GM13976 (cell line): ENCODE measurements around the gene AK1.
"Not testable (repeated sequence)": the region's sequence is repeated elsewhere in the genome, so short reads cannot be mapped to it uniquely, and the experiment has no call there.

Experiments
- DNase-seq: peaks from one replicate; pipeline ENCODE4 v3.0.0; 2012; ENCODE audit warnings: low spot score
- in situ Hi-C: fragments of 300-500 bp; cut with MboI; formaldehyde crosslinking; loops from one replicate; pipeline ENCODE4 v1.12.0; 2022; ENCODE audit warnings: low sequenced_read_pairs, mixed read lengths, inconsistent platforms; ENCODE audit not compliant: unreplicated experiment
- TF ChIP-seq, protein P1 (sequence below): IDR thresholded peaks from 2 replicates; pipeline ENCODE4 v1.5.1; 2012; ENCODE audit warnings: borderline replicate concordance, mild to moderate bottlenecking; ENCODE audit not compliant: insufficient read depth; ENCODE audit errors: extremely low read depth, missing control alignments, control extremely low read depth

AK1 gene

GRCh38 chr9:127885508-127886281 lies 8.2 kb upstream of the AK1 start:
- TF ChIP-seq, protein P1, sequence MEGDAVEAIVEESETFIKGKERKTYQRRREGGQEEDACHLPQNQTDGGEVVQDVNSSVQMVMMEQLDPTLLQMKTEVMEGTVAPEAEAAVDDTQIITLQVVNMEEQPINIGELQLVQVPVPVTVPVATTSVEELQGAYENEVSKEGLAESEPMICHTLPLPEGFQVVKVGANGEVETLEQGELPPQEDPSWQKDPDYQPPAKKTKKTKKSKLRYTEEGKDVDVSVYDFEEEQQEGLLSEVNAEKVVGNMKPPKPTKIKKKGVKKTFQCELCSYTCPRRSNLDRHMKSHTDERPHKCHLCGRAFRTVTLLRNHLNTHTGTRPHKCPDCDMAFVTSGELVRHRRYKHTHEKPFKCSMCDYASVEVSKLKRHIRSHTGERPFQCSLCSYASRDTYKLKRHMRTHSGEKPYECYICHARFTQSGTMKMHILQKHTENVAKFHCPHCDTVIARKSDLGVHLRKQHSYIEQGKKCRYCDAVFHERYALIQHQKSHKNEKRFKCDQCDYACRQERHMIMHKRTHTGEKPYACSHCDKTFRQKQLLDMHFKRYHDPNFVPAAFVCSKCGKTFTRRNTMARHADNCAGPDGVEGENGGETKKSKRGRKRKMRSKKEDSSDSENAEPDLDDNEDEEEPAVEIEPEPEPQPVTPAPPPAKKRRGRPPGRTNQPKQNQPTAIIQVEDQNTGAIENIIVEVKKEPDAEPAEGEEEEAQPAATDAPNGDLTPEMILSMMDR: no peak
- in situ Hi-C loops: no loop called here
- DNase-seq: no peak

DNA sequence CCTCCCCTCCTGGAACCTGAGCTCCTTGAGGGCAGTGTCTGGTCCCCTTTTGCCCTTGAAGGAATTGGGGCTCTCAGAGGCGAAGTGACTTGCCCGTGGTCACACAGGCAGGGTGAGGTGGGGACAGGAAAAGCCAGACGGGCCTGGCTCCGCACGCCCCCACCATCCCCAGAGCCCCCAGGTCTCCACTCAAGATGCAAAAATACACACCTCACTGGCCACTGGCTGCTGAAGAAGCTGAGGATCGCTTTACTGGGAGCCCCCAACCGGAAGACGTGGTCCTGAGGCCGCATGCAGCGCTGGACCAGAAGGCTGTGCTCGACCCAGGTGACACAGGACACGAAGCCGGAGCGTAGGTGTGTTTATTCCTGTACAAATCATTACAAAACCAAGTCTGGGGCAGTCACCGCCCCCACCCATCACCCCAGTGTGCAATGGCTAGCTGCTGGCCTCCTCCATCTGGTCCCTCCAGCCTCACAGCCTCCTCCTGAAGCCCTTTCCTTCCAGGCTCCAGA lies 7.6 kb upstream of the AK1 start:
- DNase-seq: no peak
- in situ Hi-C loops: no loop called here
- TF ChIP-seq, protein P1: no peak

DNA sequence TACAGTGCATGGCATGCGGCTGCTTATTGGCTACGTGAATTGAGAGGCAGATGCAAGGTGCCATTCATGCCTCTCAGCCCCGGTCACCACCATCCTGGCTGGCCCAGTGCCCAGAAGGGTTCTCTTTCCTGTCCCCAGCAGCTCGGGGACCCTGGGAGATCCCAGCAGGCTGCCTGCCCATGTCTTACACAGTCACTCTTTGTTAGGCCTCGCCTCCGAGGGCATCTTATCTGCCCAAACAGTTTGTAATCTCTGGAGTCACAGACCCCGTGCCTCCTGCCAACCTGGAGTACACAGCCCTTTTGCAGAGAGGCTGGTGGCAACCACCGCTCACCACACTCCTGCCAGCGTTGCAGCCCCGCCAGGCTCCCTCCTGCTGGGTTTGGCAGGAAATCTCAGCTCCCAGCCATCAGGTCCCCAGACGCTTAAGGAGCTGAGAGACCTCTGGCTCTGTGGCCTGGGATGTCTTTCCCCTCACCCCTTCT lies 7.0 kb upstream of the AK1 start:
- no peak for DNase-seq
- in situ Hi-C loops: no loop called here
- TF ChIP-seq, protein P1: no peak

DNA sequence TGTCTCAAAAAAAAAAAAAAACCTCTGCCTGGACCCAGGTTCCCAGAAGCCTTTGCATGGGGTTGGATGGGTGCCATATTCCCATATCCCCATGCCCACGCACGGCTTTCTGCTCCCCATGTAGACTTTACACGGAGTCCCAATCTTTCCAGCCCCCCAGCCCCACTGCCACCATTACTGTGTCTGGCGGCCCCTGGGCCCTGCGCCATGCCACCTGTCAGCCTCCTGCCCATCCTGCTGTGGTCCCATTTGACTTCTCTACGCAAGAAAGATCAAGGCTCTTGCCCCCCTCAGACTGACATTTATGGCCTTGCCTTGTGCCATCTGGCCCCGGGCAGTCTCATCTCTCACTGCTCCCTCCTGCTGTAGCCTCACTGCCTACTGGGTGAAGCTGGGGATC lies 6.5 kb upstream of the AK1 start:
- in situ Hi-C loops: no loop called here
- DNase-seq: no peak
- TF ChIP-seq, protein P1: no peak

DNA sequence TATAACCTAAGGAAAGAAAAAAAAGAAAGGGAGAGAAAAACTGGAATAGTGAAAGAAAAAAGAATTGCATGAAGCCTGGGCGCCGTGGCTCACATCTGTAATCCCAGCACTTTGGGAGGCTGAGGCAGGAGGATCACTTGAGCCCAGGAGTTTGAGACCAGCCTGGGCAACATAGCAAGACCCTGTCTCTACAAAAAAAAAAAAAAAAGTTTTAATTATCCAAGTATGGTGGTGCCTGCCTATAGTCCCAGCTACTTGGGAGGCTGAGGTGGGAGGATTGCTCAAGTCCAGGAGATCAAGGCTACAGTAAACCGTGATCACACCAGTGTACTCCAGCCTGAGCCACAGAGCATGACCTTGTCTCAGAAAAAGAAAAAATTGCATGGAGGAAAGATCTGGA lies 4.2 kb upstream of the AK1 start:
- in situ Hi-C loops, DNase-seq: not testable (repeated sequence)

DNA sequence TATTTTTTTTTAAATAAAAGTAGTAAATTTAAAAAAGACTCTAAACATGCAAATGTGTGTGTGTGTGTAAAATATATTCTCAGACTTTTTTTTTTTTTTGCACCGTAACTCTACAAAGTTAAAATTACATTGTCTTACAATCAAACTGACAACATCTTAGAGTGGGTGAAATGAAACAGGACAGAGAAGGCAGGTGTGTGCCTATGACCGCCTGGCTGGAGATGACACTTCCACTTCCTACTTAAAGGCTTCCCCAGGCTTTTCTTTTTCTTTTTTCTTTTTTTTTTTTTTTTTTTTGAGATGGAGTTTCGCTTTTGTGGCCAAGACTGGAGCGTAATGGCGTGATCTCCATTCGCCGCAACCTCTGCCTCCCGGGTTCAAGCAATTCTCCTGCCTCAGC lies 2.7 kb upstream of the AK1 start:
- TF ChIP-seq, protein P1: no peak
- in situ Hi-C loops: no loop called here

GRCh38 chr9:127878652-127879390 lies 1.3 kb upstream of the AK1 start:
- in situ Hi-C loops: no loop called here
- TF ChIP-seq, protein P1: no peak
- DNase-seq: no peak

More for the DNA sequence above, 2.7 kb upstream of the AK1 start:
- DNase-seq: no peak
